Left kidney (tissue), 2 donors: ENCODE data around the gene CTBP2. TPM values are rescaled to one million over a fixed set of nuclear protein-coding genes. Genes with fewer than 3 reads are reported as not detected.
"Not testable (repeated sequence)": the region's sequence is repeated elsewhere in the genome, so short reads cannot be mapped to it uniquely, and the experiment has no call there.

Experiments used
- DNase-seq: peaks from one replicate; pipeline ENCODE4 v3.0.0-alpha.2; 2013
- polyA plus RNA-seq: library from polyadenylated mRNA; unstranded; fragments of 120-200 nt; gene quantifications from one replicate; pipeline ENCODE4 v1.2.1, GENCODE V29; 2013; ENCODE audit not compliant: insufficient read length

The CTBP2 gene
- polyA plus RNA-seq, 1 donor, result 83.5 TPM

- no peak for DNase-seq
Measured at GRCh38 chr10:124997771-124998623, 162.4 kb downstream of the CTBP2 start.

- DNase-seq, result no peak
Measured at GRCh38 chr10:124997306-124997705, 163.1 kb downstream of the CTBP2 start.

- DNase-seq, result no peak
Measured at GRCh38 chr10:124996854-124997215, 163.5 kb downstream of the CTBP2 start.

GRCh38 chr10:124996127-124996853, 164.1 kb downstream of the CTBP2 start:
- DNase-seq, result no peak

- DNase-seq, result no peak
Measured at GRCh38 chr10:124995605-124996004, 164.8 kb downstream of the CTBP2 start.

GRCh38 chr10:124994573-124995473, 165.5 kb downstream of the CTBP2 start:
- DNase-seq, result no peak

GRCh38 chr10:124993736-124994451, 166.5 kb downstream of the CTBP2 start:
- DNase-seq, result no peak

GRCh38 chr10:124993345-124993708, 167.0 kb downstream of the CTBP2 start:
- DNase-seq, result no peak

GRCh38 chr10:124992462-124993344, 167.7 kb downstream of the CTBP2 start:
- DNase-seq, result peak; percentile 50

- DNase-seq, result no peak
Measured at GRCh38 chr10:124991835-124992234, 168.5 kb downstream of the CTBP2 start.

- no peak for DNase-seq
Measured at GRCh38 chr10:124990671-124991625, 169.4 kb downstream of the CTBP2 start.

- DNase-seq, result no peak
Measured at GRCh38 chr10:124989526-124989925, 170.8 kb downstream of the CTBP2 start.

GRCh38 chr10:124988753-124989152, 171.6 kb downstream of the CTBP2 start:
- not testable (repeated sequence) for DNase-seq

GRCh38 chr10:124987788-124988187, 172.6 kb downstream of the CTBP2 start:
- no peak for DNase-seq

GRCh38 chr10:124985162-124985561, 175.2 kb downstream of the CTBP2 start:
- no peak for DNase-seq

GRCh38 chr10:124984376-124984775, 176.0 kb downstream of the CTBP2 start:
- DNase-seq, result no peak

- DNase-seq, result no peak
Measured at GRCh38 chr10:124983321-124983720, 177.0 kb downstream of the CTBP2 start.

GRCh38 chr10:124978376-124978725, 182.0 kb downstream of the CTBP2 start:
- DNase-seq, result no peak

GRCh38 chr10:124977648-124978375, 182.6 kb downstream of the CTBP2 start:
- DNase-seq, result no peak
